Stimulated activated naive CD8-positive, alpha-beta T cell treated with anti-CD3 and anti-CD28 coated beads, Interleukin-15, Interleukin-2, amounts not matched to agents 100 ng/mL and 50 ng/mL, for 24 hours (primary cell): Measurements from ENCODE around the gene MCCD1.
A peak's percentile ranks its signal among the peaks of the same experiment; 100 is the strongest.

Experiments
- H3K27ac Mint-ChIP-seq: one replicate; pipeline ENCODE4 v1.8.0; 2021; ENCODE audit warnings: mild to moderate bottlenecking, mixed read lengths
- H3K27me3 Mint-ChIP-seq: one replicate; pipeline ENCODE4 v1.8.0; 2021; ENCODE audit warnings: mixed read lengths
- H3K36me3 Mint-ChIP-seq: one replicate; pipeline ENCODE4 v1.8.0; 2021; ENCODE audit warnings: low read depth, mixed read lengths
- H3K4me1 Mint-ChIP-seq: one replicate; pipeline ENCODE4 v1.8.0; 2021; ENCODE audit warnings: low read depth, mixed read lengths
- H3K4me3 Mint-ChIP-seq: one replicate; pipeline ENCODE4 v1.8.0; 2021; ENCODE audit warnings: mild to moderate bottlenecking, mixed read lengths
- H3K9me3 Mint-ChIP-seq: one replicate; pipeline ENCODE4 v1.8.0; 2021; ENCODE audit warnings: mixed read lengths

MCCD1 gene

DNA sequence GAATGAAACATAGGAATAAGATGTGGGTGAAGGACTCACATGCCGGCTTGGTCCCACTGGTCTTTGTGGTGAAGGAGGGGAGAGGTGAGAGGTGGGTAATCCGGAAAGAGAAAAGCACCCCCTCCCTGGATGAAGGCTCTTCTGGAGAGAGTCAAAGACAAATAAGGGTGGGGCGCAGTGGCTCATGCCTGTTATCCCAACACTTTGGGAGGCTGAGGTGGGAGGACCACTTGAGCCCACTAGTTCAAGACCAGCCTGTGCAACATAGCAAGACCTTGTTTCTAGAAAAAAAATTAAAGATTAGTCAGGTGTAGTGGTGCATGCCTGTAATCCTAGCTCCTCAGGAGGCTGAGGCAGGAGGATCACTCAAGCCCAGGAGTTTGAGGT lies 50.4 kb downstream of the MCCD1 start:
- Mint-ChIP-seq H3K36me3 (peaks cover 47% of the 10 kb centered on the region), H3K27ac (peak overlapping the region; percentile 97), H3K27me3 (no peaks in the 10 kb centered on the region), H3K4me1 (peaks cover 85% of the 10 kb centered on the region), H3K4me3 (peak overlapping the region; percentile 98), H3K9me3 (no peaks in the 10 kb centered on the region)
